GM18498 (cell line): ENCODE results near the gene IGLON5.

ENCODE experiments used
- ATAC-seq: cut with Tn5 transposase; IDR thresholded peaks from one replicate; pipeline ENCODE4 v1.9.1; 2021; ENCODE audit warnings: mild to moderate bottlenecking, moderate library complexity; ENCODE audit not compliant: unreplicated experiment

The IGLON5 gene

DNA sequence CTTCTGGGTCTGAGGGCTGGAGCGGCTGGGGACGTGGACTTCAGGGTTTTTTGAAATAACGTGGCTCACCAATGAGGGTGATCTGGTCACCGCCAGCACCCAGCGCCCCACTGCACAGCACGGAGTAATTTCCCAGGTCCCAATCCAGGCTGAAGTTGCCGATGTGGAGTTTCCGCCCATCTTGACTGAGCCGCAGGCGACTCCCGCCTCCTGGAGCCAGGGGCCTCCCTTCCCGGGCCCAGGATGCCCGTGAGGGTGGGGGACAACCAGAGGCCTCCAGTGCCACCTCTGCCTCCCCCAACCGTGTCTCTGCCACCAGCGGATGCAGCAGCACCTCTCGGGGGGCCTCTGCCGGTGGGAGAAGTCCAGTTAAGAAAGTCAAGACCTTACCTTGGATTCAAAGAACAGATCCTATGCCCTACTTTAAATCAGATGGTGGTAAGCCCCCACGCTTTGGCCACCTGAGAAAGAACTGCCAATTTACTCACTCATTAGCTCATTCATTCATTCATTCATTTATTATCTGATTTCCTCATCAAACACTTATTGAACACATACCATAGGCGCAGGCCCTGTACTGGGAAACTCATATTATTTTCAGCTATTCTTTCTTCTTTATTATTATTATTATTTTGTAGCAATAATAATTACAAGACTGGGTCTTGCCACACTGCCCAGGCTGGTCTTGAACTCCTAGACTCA, 26.6 kb downstream of the IGLON5 start:
- no peak for ATAC-seq

GRCh38 chr19:51338563-51339312, 27.3 kb downstream of the IGLON5 start:
- peak; percentile 57 for ATAC-seq

DNA sequence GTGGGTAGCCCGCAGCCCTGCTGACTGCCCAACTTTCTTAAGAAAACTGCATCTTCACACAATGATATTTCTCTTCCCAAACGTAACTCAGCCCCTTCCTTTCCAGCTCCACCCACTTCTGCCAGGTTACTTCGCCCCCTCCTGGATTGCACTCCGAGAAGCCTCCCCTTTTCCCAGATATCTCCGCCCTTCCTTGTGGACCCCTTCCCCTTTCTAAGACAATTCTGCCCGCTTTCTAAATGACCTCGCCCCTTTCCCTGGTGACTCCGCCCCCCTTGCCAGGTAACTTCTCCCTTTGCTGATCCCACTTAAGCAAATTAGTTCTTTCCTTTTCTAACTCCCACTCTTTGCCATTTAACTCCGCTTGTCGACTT, 27.9 kb downstream of the IGLON5 start:
- ATAC-seq = peak; percentile 7

- peak; percentile 57 for ATAC-seq
Observed at GRCh38 chr19:51339687-51340656, 28.5 kb downstream of the IGLON5 start.

- ATAC-seq = no peak
Observed at GRCh38 chr19:51341066-51341465, 29.6 kb downstream of the IGLON5 start.

- no peak for ATAC-seq
Observed at GRCh38 chr19:51341976-51342580, 30.6 kb downstream of the IGLON5 start, which contains the start of gene VSIG10L. TSS of gene VSIG10L (minus strand) at chr19:51342139. CDS start at chr19:51342124, 15 bp downstream.

DNA sequence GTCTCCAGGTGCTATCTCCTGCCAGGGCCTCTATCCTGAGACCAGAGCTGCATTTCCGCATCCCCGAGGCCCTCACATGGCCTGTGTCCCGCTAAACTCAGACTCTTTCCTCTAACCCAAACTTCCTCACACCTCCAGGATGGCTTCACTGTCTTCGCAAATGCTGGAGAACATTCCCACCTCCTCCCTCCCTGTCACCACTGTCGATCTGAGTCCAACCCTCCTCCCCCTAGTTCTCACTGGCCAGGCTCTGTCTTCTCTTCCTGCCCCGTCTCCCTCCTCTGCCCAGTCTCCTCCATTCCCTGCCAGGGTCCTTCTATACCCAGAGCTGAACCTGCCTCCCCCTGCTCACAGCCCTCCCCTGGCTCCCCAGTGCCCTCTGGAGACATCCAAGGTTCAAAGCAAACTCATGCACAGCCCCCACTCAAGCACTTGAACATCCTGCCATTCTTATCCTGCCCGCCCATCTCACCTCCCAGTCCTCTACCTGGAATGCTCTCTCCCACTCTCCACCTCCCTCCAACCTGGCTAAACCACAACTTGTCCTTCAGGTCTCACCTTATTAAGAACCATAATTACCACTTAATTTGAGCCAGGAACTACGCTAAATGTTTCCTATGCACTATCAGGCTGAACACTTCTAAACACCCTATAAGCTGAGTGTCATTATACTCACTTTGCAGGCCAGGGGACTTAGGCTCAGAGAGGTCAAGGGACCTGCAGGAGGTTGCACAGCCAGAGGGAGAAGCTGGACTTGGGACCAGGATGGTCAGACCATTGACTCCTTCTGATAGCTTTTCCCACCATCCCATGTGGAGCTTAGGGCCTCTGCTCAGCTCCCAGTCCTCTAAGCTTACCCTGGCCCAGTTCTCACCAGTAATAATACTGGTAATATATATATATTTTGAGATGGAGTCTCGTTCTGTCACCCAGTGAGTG, 31.5 kb downstream of the IGLON5 start:
- no peak for ATAC-seq

- no peak for ATAC-seq
Observed at GRCh38 chr19:51345076-51345620, 33.7 kb downstream of the IGLON5 start.

DNA sequence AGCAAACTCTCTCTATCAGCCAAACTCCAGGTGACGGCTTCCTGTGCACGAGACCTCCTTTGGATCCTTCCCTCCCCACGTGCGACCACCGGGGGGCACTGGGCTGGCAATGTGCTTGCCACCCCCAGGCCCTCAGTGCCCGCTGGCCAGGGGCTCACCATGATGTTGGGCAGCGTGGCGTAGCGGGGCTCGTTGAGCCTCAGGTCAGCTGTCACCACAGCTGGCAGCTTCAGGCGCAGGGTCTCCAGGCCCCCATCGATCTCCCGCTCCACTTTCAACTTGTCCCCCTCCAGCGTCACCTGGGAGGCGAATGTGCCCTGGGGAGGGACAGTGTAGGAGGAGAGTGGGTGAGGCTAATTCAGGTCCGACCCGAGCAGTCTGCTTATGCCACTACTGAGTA, 35.3 kb downstream of the IGLON5 start:
- ATAC-seq = no peak

GRCh38 chr19:51347209-51347928, 35.9 kb downstream of the IGLON5 start:
- no peak for ATAC-seq

GRCh38 chr19:51351266-51351990, 40.0 kb downstream of the IGLON5 start:
- no peak for ATAC-seq

- ATAC-seq = no peak
Observed at GRCh38 chr19:51352783-51353360, 41.4 kb downstream of the IGLON5 start.

DNA sequence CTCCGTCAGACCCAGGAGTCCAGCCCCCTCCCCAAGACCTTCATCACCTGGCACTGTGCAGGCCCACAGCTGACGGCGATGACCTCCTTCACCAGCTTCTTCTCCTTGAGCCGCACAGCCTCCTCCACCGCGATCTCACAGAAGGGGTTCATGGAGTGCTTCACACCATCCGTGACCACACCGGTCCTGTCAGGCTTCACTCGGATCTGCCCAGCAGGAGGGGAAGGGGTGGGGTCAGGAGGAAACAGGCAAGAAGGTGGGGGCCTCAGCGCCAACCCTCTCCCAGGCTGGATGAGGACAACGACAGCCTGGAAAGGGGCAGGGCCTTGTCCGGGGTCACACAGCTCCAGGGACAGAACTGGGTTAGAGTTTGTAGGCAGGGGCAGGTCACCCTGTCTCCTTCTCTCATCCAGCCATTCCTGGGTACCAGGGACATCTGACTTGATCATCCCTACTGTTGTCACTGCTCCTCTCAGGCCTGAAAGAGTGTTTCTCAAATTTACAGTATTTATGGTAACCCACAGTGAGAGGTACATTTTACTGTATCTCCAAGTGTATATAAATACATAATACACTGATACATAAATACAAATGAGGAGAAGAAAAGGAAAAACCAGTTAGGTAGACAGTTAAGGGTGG, 42.8 kb downstream of the IGLON5 start:
- no peak for ATAC-seq

DNA sequence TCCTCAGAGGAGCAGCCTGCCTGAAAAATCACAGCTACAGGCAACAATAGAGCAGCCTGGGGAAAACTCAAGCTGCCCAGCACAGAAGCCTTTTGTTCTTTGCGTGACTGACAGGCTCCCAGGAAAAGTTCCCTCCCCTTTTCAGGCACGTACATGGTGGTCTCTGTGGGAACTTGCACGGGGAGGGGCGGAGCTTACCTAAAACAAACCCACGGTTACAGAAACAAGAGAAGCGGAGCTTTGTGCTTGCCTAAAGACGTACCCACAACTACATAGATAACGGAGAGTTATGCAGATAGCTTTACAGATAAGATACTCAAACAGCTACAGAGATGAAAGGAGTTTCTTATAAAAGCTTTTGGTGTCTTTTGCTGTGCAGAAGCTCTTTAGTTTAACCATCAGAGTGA, 43.3 kb downstream of the IGLON5 start:
- ATAC-seq = no peak

GRCh38 chr19:51356159-51356801, 44.8 kb downstream of the IGLON5 start:
- no peak for ATAC-seq

DNA sequence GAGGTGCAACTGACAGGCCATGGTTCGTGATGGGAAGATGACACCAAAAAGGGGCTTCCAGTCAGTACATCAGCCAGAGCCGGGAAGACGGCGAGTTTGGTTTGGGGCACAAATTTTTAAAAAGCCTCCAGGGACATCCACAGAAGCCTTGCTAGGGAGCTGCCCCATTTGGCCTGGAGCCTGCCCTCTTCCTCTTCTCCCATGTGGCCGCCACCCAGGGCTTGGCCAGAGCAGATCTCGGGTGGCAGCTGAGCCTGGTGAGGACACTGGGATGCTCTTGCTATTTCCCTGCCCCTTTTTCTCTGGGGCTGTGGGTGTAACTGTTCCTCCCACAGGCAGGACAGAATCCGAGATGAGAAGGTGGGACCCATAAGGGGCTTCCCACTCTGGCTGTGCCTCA, 46.5 kb downstream of the IGLON5 start:
- ATAC-seq = no peak

DNA sequence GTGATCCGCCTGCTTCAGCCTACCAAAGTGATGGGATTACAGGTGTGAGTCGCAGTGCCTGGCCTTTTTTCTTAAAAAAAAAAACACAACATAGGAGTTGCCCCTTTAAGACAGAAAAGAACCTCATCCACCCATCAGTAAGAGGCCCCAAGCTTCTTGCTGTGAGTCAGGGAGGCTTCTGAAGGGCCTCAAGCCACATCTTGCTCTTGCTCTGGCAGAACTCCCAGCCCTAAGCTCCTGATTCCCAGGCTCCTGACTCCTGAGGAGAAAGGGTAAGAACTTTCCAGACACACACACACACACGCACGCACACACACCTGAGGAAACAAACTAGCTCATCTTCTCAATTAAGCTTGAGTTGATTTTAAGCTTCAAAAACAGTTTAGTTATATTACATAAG, 47.9 kb downstream of the IGLON5 start:
- ATAC-seq = no peak
